Peyer's patch (tissue), 4 donors: ENCODE measurements around the gene DHRS9.

Experiments
- CTCF ChIP-seq, 6 experiments: fragments of 450-650 bp in 4 of 6; fragments of 200-600 bp in 2 of 6; sonication (generic) in 1 of 6; IDR thresholded peaks; one replicate each; pipeline ENCODE4 v1.5.1; 2017 to 2019; ENCODE audit warnings: antibody characterized with exemption in 6 of 6, mild to moderate bottlenecking in 3 of 6, moderate library complexity in 1 of 6
- POLR2A ChIP-seq, 2 donors: fragments of 450-650 bp; IDR thresholded peaks; one replicate each; pipeline ENCODE4 v1.5.1; 2017; ENCODE audit warnings: antibody characterized with exemption in 2 of 2, mild to moderate bottlenecking in 2 of 2, moderate library complexity in 2 of 2

DNA sequence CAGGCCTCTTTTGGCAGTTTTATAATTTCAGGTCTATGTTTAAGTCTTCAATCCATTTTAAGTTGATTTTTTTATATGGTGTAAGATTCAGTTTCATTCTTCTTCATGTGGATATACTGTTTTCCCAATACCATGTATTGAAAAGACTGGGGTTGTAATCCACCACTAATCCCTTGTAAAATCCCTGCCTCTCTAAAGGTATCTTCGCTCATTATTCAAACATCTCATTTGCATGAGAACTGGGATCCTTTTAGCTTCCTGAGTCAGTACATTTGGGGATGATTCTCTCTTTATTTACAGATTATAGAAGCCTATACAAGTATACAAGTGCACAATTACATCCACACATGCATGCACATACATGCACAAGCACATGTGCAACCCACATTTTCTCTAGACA is 25.3 kb downstream of the DHRS9 start:
- TF ChIP-seq CTCF (IDR thresholded peaks at IDR 0.05): no peak
- TF ChIP-seq POLR2A (IDR thresholded peaks at IDR 0.05): no peak
